GM19025 (cell line): ENCODE results near the gene PUDP.

Source experiments
- ATAC-seq: cut with Tn5 transposase; IDR thresholded peaks from one replicate; pipeline ENCODE4 v1.9.1; 2021; ENCODE audit warnings: mild to moderate bottlenecking, low read depth, moderate library complexity; ENCODE audit not compliant: unreplicated experiment

The PUDP gene

DNA sequence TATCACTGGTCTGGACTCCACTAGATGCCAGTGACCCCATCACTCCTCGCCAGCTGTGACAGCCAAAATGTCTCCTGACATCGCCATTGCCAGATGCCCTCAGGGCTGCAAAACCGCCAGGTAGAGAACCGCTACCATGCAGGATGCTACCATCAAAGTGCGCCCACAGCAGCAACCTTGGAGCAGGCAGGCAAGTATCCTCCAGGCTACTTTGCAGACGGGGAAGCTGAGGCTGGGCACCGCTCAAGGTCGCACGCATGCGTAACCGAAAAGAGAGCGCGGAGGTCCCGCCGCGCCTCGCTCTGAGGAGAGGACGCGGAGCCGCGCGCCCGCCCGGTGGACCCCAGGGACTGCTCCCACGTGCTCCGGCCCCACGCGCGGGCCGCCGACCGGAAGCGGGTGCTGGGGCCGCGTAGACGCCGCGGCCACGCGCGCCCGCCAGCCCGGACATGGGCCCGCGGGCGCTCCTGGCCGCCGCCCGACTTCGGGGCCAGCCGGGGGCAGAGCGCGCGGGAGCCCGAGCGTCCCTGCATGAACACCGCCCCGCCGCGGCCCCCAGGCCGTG is 458 bp downstream of the PUDP start, which contains the start of gene STS:
Gene STS, plus strand, starts transcription at position 300 of the 565 bp plus-strand sequence. CDS start 105,488 bp downstream, outside the sequence.
- peak; percentile 43 for ATAC-seq

DNA sequence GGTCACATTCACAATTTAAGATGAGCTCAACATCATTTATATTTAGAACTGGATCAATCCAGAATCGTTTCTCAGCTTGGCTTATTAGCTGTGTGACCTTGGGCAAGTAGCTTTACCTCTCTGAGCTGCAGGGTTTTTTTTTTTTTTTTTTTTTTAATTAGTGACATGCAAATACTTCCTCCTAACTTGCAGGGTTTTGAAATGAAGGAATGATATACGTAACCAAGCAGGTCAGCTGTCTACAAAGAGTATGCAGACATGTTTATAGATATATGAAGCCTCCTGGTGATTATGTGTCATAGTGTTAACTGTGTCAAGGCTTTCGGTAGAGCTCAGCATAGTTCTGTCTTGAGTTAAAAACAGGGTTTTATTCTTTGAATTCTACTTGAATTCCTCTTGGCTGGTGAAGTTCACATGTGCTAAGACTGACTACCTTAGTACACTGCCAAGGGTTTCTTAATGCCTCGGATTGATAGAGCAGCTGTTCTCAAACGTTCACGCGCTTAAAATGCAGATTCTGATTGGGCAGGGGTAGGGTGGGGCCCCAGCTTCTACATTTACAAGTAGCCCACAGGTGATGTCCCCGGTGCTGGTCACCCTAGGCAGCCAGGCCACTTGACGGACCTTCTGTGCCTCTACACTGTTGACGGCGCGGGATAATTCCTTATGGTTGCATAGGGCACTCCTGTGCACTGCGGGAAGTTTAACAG is 1.1 kb downstream of the PUDP start:
- ATAC-seq, result peak; percentile 11

DNA sequence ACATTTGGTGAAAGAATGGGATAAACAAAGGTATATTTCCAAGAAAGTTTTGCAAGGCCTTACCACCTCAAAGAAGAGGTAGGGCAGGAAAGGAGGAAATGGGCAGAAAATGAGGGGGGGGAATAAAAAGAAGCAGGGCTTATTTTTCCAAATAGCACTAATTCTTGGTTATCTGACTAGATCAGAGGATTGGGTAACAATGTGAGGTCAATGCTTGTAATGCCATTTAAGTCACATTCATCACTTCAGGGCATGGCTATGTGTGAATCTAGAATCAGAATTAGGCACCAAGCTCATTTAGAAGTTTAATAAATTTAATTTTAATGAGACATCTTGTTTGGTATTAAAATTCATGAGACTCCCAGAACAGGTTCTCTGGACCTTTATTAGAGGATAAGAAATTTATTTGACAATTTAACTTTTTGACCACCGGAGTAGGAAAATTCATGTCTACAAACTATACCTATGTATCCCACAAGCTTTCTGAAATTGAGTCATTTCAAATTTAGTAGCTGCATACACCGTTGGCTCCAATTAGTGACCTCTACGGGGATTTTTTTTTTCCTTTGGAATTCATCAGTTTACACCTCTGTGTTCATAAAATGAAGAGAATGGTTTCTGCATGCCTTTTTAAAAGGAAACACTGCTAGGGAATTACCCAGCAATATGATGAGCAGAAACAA is 1.8 kb downstream of the PUDP start:
- ATAC-seq, result no peak

DNA sequence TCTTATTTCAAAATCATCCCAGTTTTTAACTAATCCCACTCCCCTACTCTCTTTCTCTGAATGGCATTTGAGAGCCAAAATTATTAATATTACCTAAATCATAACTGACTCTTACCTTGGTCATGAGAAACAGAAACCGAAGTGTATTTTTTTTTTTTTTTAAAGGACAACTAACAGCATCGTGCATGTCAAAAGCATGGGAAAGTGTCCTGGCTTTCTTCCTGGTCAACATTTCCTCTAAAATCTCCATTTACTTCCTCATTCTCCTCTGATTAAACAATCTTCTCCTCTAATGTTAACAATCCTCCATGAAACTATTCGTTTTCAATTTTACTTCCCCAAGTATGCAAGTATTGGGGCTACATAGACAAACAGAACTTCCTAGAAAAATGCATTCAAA is 2.5 kb downstream of the PUDP start:
- no peak for ATAC-seq

DNA sequence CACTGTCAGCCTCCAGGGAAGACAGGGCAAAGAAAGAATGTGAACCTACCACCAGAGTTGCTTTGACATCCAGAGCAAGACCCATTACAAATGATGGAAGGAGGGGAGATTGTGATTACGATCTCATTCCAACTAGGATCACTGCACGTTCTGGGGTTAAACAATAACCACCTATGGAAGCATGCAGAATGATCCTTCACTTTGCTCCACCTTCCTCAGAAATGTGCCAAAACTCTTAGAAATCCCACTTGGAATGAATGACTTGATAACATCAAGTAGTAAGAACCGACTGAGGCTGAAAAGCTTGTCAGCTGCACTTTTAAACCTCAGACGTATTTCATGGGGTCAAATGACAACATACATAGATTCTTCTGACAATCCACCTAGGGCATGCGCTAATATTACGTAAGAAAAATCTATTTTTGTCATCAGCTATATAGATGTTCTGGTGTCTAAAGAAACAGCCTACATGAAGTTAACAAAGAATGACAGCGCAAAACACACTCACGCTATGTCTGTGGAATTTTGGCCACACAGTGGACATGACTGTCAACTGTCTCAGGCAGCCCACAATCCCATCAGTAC is 3.9 kb downstream of the PUDP start:
- no peak for ATAC-seq

DNA sequence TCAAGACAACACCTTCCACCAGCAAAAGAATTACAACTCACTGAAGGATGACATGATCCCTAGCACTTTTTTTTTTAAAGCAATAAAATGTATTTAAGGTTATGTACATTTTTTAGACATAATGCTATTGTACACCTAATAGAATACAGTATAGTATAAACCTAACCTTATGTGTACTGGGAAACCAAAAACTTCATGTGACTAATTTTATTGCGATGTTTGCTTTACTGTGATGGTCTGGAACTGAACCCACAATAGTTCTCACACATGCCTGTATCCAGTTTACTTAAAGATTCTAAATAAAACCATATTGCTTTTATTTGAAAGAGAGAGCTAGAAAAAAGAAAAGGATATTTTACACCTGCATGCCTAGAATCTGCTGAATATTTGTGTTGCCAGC is 4.9 kb downstream of the PUDP start:
- no peak for ATAC-seq

DNA sequence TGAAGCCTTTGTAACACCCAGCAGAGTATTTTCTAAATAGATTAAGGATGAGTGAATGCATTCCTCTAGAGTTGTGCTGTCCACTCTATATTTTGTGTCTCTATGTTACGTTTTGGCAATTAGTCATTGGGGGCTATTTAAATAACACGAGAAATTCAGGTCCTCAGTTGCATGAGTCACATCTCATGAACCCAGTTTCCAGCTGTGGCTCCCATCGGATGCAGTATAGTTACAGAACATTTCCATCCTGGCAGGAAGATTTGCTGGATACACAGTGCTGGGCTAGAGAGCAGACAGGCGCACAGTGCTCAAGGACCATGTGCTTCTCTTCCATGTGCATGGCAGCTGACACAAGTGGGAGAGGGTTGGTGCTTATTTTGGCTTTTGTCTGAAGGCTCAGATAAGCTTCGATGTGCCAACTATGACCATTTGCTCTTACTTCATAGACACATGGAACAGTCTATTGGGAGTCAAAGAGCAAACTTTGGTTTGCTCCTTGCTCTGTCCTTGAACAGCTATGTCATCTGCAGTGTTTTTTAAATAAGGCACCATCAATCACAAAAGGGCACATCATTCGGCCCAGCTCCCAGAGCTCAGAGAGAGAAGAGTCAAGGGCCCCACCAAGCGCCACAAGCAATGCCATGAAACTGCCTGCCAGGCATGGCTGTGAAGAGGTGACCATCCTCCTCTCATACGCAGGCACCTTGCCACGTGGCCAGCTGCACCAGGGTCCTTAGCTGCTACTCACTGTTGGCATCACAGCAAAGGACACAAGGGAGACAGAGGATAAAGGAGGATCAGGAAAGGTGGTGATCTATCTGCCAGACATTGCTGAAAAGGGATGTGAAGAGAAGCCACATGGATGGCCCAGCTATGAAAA is 8.5 kb downstream of the PUDP start:
- ATAC-seq, result no peak

DNA sequence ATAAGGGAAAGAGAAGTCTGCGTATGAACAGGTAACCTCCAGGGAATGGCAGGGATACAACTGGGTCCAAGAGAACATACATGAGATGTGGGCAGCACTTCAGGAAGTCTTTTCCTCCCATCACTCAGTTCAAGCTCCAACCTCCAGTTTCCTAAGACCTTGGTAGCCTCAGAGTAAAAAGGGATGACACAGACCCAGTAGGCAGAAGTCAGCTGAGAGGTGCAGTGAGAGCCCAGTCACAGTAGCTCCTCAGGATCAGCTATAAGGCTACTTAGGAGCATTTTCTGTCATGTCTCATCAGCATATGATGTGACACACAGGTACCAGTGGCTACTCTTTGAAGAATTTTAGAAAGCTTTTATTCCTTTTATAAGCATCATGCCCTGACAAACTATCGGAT is 13.0 kb downstream of the PUDP start:
- ATAC-seq, result no peak

DNA sequence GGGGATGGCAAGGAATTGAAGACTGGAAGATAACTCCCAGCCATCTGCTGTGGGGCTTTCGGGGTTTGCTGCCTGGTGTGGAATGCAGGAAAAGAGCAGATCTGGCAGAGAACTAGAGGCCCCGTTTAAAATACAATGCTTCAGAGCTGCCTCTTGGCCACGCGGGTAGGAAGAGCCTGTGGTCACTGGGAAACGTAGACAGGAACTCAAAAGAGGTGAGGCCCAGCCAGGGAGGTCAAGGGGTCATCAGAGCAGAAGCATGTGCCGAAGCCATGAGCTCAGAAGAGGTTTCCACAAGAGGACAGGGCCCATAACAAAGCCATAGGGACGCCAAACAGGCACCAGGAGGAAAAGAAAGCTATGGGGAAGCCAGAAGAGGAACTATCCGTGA is 14.9 kb downstream of the PUDP start:
- peak; percentile 10 for ATAC-seq

DNA sequence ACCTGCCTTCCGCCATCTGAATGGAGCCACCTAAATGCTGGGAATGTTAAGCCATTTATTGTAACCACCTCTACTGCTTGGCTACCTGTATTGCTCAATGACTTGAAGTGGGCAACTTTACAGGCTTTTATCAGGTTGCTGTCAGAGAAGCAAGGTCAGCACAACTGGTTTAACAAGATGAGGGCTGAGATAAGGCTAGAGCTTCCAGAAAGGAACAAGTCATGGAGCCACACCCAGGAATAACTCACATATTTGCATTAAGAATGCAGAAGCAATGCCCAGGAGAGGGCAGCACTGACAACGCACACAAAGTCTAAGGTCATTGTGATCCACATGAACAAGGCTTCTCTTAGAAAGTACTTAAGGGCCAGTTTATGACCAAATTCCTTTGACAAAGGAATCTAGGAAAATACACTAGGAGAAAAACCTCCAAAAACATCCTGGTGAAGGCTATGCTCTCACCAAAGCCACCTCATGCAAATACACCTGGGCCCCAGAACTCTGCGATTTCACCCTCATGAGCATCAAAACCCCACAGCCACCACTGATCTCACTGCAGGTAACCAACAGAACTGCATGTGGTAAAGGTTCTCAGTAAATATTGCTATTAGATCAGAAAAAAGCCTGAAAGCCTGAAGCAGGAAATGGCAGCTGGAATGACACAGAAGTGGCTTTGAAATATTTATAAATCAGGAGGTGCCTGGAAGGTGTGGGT is 15.5 kb downstream of the PUDP start:
- ATAC-seq, result peak; percentile 66

DNA sequence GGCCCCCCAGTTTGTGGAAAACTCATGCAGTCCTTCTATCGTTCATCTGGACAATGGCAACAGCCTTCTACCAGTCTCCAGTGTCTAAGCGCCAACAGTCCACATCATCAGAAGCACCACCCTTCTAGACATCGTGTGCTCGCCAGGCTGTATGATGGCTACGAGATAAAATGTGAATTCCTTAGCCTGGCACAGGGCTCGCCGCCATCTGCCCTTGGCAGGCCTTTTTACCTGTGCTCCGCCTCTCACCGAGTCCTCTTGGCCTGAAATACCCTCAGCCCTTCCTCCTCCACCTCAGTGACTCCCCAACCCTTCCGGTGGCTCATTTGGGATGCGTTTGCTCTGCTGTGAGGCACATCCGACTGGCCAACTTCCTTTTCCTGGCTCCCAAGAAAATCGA is 16.3 kb downstream of the PUDP start:
- ATAC-seq, result no peak

DNA sequence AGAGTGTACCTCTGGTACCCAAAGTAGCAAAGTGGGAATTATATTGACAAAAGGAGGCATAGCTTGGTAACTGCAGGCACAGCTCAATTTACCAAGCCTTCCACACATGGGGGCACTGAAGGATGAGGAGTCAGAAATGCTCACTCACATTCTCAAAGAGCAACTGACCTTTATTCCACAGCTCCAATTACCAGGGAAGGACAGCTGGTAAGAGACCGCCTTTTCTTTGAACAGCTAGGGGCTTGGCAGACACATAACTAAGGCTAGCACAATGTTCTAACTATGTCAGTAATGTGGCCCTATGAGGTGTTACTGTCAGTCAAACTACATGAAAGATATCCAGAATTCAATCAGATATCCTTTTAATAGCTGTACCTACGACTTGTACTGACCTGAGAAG is 20.9 kb downstream of the PUDP start:
- no peak for ATAC-seq

DNA sequence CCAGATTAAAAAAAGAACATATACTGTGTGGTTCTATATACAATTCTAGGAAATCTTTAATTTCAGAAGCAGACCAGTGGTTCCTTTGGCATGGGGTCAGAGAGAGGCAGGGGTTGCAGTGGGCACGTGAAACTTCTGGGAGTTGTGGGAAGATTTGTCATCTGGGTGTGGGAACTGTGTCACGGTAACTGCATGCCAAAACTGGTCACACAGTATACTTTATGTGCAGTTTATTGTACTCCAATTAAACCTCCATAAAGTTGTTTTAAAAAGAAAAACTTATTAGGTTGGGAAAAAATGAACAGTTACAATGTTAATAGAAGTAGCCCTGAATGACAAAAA is 27.1 kb downstream of the PUDP start:
- no peak for ATAC-seq

DNA sequence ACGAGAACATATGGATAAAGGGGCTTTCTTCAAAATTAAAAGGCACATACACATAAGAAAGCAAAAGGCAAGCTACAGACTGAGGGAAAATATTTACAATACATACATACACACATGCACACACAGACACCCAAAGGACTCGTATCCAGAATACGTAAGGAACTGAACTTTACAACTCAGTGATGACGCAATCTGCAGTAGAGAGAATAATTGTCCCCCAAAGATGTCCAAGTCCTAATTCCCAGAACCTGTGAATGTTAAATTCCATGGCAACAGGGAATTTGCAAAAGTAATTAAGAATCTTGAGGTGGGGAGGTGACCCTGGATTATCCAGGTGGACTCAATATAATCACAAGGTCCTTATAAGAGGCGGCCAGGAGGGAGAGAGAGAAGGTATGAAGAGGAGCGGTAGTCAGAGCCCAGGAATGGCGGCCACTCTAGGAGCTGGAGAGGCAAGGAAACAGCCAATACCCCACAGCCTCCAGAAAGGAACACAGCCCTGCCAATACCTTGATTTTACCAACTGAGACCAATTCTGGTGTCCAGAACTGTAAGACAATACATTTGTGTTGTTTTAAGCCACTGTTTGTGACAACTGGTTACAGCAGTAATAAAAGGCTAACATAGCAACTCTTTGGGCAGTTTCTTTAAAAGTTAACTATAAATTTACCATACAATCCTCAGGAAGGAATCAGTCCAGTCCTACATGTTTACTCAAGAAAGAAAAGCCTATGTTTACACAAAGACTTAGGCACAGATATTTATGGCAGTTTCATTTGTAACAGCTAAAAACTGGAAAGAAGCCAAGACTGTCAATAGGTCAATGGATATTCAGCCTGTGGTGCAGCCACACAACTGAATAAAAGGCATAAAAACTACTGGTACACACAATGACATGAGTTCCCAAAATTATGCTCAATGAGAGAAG is 27.7 kb downstream of the PUDP start:
- ATAC-seq, result no peak

DNA sequence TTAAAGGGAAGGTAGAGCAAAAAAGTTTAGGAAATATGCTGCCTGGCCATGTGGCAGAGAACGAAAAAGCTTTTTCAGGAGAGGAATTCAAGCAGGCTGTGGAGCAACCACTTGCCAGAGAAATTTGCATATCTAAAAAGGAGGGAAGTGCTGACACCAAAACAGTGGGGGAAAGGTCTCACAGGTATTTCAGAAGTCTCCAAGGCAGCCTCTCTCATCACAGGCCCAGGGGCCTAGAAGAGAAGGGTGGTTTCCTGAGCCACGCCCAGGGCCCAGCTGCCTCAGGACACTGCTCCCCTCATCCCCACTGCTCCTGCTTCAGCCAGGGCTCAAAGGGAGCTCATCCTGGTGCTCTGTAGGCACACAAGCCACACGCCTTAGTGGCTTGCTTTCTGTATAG is 30.4 kb downstream of the PUDP start:
- ATAC-seq, result no peak

DNA sequence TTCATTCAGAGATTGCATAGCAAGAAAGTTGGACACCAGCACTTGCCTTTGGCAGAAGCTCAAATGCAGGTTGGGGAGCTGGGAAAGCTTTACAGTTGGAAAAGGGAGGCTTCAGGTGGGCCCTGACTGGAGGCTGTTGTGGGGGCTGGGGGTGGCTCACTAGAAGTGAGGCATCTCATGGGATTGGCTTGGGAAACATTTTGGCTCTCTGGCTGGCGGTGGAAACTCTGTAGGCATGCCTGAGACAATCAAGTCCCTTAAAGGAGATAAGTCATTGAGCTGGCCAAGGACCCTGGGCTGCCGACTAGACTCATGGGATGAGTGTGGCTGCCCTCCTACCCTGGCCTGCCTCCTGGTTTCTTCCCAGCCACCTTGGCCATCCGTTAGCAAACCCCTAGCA is 31.9 kb downstream of the PUDP start:
- ATAC-seq, result no peak

DNA sequence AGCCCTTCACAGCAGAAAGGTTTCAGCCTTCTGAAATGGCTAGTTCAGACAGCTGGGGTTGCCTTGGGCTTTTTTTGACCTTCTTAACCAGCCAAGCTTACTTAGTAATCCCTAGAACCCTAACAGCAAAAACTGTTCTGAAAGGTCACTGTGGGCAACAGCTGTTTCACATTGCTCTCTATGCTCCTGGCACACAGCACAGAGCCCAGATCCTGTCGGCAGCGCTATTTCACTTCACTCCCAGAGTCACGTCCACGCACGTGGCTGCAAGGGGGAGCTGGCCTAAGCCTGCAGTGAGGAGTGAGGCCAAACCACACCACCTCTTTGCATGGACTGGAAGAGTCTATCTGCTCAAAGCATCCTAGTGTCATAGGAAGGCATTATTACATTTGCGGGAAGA is 32.4 kb downstream of the PUDP start:
- ATAC-seq, result peak; percentile 66

DNA sequence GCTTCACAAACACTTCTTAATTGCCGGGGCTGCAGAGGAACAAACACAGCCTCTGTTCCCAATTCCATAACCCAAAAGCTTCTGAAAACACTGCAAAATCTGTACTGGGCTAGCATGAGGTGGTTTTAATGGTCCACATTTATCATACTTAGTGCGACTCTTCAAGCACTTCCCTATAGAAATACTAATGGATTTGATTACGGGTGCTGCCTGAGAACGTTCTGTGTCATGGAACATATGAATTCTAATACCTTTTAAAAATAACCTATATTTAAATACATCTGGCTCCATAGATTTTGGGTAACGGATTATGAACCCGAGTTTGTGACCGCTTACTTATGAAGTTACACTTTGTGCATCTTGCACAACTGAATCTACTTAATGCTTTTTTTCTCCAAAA is 35.9 kb downstream of the PUDP start:
- ATAC-seq, result no peak

DNA sequence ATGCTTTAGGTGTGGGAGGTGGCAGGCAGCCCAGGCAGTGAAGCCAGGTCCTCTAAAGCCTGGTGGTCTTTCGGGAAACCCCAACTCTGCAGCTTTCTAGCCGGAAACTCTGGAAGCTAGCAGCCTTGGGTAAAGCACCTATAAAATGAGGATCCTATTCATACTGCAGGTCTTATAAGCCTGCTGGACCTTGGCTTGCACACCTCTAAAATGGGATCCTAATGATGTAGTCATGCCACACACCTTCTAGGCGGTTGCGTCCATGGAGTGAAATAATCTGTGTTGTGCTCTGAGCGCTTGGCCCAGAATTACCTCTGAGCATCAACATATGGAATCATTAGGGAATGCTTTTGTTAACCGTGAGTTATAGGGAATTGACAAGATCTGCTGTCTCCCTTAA is 36.4 kb downstream of the PUDP start:
- ATAC-seq, result no peak
